ENCODE results near the gene LACRT. TPM values are rescaled to one million over a fixed set of nuclear protein-coding genes. Genes with fewer than 3 reads are reported as not detected.

The LACRT gene
- polyA plus RNA-seq, 1 donor, result not detected

DNA sequence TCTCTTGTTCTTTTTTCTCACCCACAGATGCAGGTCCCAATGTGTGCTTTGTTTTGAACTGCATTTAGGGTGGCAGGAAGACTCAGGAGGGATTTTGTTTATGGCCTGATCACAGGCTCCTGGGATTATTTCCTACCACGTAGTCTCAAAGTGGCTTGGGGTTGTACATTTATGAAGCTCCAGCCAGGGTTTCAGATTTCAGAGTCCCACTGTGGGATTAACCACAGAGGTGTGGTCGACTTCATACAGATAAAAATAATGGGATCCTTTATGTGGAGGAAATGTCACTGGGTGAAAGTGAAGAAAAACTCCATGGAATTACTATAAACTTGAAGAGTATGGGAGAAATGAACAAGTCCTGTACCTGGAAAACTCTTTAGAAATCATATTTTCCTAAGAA lies 32.0 kb downstream of the LACRT start:
- no peaks in the 10 kb centered on the region for H3K9me3 ChIP-seq (ENCODE audit: control insufficient read depth, low read depth, low read length)
- H3K27me3 ChIP-seq (ENCODE audit: control insufficient read depth, insufficient read depth, low read length), result no peaks in the 10 kb centered on the region
- no peaks in the 10 kb centered on the region for H3K4me1 ChIP-seq (ENCODE audit: control insufficient read depth, insufficient read depth, low read length)
- no peak overlapping the region for H3K4me3 ChIP-seq (ENCODE audit: low read length)
- no CpG with 5 or more reads among the region's 2 CpGs for WGBS (ENCODE audit: insufficient coverage, low lambda C conversion rate)
- no peak overlapping the region for H3K27ac ChIP-seq (ENCODE audit: low read length)
- H3K36me3 ChIP-seq (ENCODE audit: control insufficient read depth, insufficient read depth, low read length), result no peaks in the 10 kb centered on the region
- DNase-seq, result no peak

DNA sequence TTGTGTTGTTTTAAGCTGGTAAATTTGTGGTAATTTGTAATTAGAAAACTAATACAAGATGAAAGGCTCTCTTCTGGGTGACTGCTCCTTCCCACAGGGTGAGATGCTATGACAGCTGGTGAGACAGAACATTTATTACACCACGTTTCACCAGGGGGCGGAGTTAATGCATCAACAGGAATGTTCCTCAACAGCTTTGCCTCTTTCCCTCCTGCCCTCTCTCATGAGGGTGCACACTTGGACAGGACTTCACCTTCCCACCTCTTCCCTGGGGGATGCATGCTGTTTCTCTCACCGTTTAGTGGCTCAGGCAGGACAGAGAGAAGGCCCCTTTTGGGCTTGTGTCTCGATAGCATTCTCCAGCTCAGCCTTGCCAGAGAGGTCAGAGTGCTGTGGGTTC lies 32.9 kb downstream of the LACRT start:
- Histone ChIP-seq H3K4me3 (ENCODE audit: low read length) (no peak overlapping the region), H3K4me1 (ENCODE audit: control insufficient read depth, insufficient read depth, low read length) (no peaks in the 10 kb centered on the region), H3K27me3 (ENCODE audit: control insufficient read depth, insufficient read depth, low read length) (no peaks in the 10 kb centered on the region), H3K27ac (ENCODE audit: low read length) (no peak overlapping the region), H3K36me3 (ENCODE audit: control insufficient read depth, insufficient read depth, low read length) (no peaks in the 10 kb centered on the region), H3K9me3 (ENCODE audit: control insufficient read depth, low read depth, low read length) (no peaks in the 10 kb centered on the region)
- no peak for DNase-seq
- WGBS (ENCODE audit: insufficient coverage, low lambda C conversion rate), result no CpG with 5 or more reads among the region's 4 CpGs

DNA sequence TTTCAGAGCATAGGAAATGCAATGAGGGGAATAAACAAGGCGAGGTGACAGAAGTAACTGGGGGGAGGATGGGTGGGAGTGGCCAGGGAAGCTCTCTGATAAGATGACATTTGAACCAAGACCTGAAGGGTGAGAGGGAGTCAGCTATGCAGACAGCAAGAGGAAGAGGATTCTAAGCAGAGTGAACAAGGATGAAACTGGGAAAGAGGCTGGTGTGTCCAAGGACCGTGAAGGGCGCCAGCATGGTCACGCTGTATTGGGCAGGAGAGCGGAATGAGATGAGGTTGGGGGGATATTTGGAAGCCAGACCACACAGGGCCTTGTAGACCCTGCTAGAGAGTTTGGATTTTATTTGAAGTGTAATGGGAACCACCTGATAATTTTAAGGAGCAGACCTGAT lies 35.7 kb downstream of the LACRT start:
- H3K9me3 ChIP-seq (ENCODE audit: control insufficient read depth, low read depth, low read length), result no peaks in the 10 kb centered on the region
- peaks cover 3% of the 10 kb centered on the region for H3K4me1 ChIP-seq (ENCODE audit: control insufficient read depth, insufficient read depth, low read length)
- no peak overlapping the region for H3K27ac ChIP-seq (ENCODE audit: low read length)
- WGBS (ENCODE audit: insufficient coverage, low lambda C conversion rate), result 50% methylated on average over 1 of the region's 5 CpGs
- H3K36me3 ChIP-seq (ENCODE audit: control insufficient read depth, insufficient read depth, low read length), result no peaks in the 10 kb centered on the region
- DNase-seq, result no peak
- no peaks in the 10 kb centered on the region for H3K27me3 ChIP-seq (ENCODE audit: control insufficient read depth, insufficient read depth, low read length)
- no peak overlapping the region for H3K4me3 ChIP-seq (ENCODE audit: low read length)

DNA sequence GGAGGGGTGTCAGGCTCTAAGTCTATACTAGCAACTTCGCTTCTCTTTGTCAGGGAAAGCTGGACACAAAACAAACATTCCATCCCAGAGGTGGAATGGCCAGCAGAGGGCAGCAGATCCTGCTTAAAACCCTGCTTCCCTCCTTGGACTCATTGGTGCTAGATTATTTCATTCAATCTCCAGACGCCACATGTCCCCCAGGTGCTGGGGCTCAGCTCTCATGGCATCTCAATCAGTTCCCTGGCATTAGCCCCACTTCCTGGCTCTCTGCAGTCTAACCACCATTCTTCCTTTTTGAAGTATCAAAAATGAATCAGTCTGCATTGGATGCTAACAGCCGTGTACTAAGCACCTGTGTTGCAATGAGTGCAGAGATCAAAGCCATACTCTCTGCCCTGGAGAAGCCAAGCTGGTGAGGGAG lies 38.2 kb downstream of the LACRT start:
- Histone ChIP-seq H3K27me3 (ENCODE audit: control insufficient read depth, insufficient read depth, low read length) (no peaks in the 10 kb centered on the region), H3K9me3 (ENCODE audit: control insufficient read depth, low read depth, low read length) (no peaks in the 10 kb centered on the region), H3K36me3 (ENCODE audit: control insufficient read depth, insufficient read depth, low read length) (no peaks in the 10 kb centered on the region), H3K4me3 (ENCODE audit: low read length) (no peak overlapping the region), H3K27ac (ENCODE audit: low read length) (no peak overlapping the region), H3K4me1 (ENCODE audit: control insufficient read depth, insufficient read depth, low read length) (peaks cover 13% of the 10 kb centered on the region)
- peak; percentile 50 to 80 for DNase-seq
- no CpG with 5 or more reads among the region's 3 CpGs for WGBS (ENCODE audit: insufficient coverage, low lambda C conversion rate)

DNA sequence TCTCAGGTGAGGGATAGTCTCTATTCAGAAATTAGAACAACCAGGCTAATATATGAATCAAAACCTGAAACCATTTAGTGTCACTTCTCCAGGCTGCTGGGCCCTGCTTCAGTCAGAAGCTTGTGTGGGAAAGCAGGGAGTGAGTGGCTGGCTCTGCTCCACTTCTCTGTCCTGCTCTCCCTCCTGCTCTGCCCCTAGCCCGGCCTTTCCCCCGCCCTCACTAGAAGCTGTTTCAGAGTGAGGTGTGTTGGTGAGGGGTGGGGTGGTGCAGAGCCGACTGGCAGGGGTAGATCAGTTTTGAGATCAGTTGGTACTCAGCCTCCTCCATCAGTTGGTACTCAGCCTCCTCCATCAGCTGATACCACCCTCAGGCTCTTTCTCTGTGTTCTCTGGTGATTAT lies 39.2 kb downstream of the LACRT start:
- H3K36me3 ChIP-seq (ENCODE audit: control insufficient read depth, insufficient read depth, low read length), result no peaks in the 10 kb centered on the region
- peaks cover 13% of the 10 kb centered on the region for H3K4me1 ChIP-seq (ENCODE audit: control insufficient read depth, insufficient read depth, low read length)
- no peaks in the 10 kb centered on the region for H3K27me3 ChIP-seq (ENCODE audit: control insufficient read depth, insufficient read depth, low read length)
- no peak for DNase-seq
- no peak overlapping the region for H3K27ac ChIP-seq (ENCODE audit: low read length)
- H3K9me3 ChIP-seq (ENCODE audit: control insufficient read depth, low read depth, low read length), result no peaks in the 10 kb centered on the region
- H3K4me3 ChIP-seq (ENCODE audit: low read length), result no peak overlapping the region
- no CpG with 5 or more reads among the region's 3 CpGs for WGBS (ENCODE audit: insufficient coverage, low lambda C conversion rate)

GRCh38 chr12:54593725-54594124 lies 41.0 kb downstream of the LACRT start:
- no peak overlapping the region for H3K27ac ChIP-seq (ENCODE audit: low read length)
- peak in 1 of 2 donors; percentile 54 for DNase-seq
- no peaks in the 10 kb centered on the region for H3K36me3 ChIP-seq (ENCODE audit: control insufficient read depth, insufficient read depth, low read length)
- no peak overlapping the region for H3K4me3 ChIP-seq (ENCODE audit: low read length)
- H3K9me3 ChIP-seq (ENCODE audit: control insufficient read depth, low read depth, low read length), result no peaks in the 10 kb centered on the region
- peaks cover 3% of the 10 kb centered on the region for H3K27me3 ChIP-seq (ENCODE audit: control insufficient read depth, insufficient read depth, low read length)
- WGBS (ENCODE audit: insufficient coverage, low lambda C conversion rate), result no CpG with 5 or more reads among the region's 5 CpGs
- H3K4me1 ChIP-seq (ENCODE audit: control insufficient read depth, insufficient read depth, low read length), result peaks cover 18% of the 10 kb centered on the region

GRCh38 chr12:54593135-54593534 lies 41.6 kb downstream of the LACRT start:
- no peak overlapping the region for H3K4me3 ChIP-seq (ENCODE audit: low read length)
- no CpG with 5 or more reads among the region's 4 CpGs for WGBS (ENCODE audit: insufficient coverage, low lambda C conversion rate)
- no peaks in the 10 kb centered on the region for H3K36me3 ChIP-seq (ENCODE audit: control insufficient read depth, insufficient read depth, low read length)
- no peaks in the 10 kb centered on the region for H3K9me3 ChIP-seq (ENCODE audit: control insufficient read depth, low read depth, low read length)
- DNase-seq, result peak in 1 of 2 donors; percentile 33
- peaks cover 5% of the 10 kb centered on the region for H3K27me3 ChIP-seq (ENCODE audit: control insufficient read depth, insufficient read depth, low read length)
- H3K4me1 ChIP-seq (ENCODE audit: control insufficient read depth, insufficient read depth, low read length), result peaks cover 18% of the 10 kb centered on the region
- H3K27ac ChIP-seq (ENCODE audit: low read length), result no peak overlapping the region

GRCh38 chr12:54592316-54592715 lies 42.4 kb downstream of the LACRT start:
- H3K36me3 ChIP-seq (ENCODE audit: control insufficient read depth, insufficient read depth, low read length), result no peaks in the 10 kb centered on the region
- no CpG with 5 or more reads among the region's 2 CpGs for WGBS (ENCODE audit: insufficient coverage, low lambda C conversion rate)
- no peak overlapping the region for H3K27ac ChIP-seq (ENCODE audit: low read length)
- peaks cover 24% of the 10 kb centered on the region for H3K4me1 ChIP-seq (ENCODE audit: control insufficient read depth, insufficient read depth, low read length)
- H3K27me3 ChIP-seq (ENCODE audit: control insufficient read depth, insufficient read depth, low read length), result peaks cover 8% of the 10 kb centered on the region
- H3K9me3 ChIP-seq (ENCODE audit: control insufficient read depth, low read depth, low read length), result no peaks in the 10 kb centered on the region
- no peak for DNase-seq
- H3K4me3 ChIP-seq (ENCODE audit: low read length), result no peak overlapping the region

DNA sequence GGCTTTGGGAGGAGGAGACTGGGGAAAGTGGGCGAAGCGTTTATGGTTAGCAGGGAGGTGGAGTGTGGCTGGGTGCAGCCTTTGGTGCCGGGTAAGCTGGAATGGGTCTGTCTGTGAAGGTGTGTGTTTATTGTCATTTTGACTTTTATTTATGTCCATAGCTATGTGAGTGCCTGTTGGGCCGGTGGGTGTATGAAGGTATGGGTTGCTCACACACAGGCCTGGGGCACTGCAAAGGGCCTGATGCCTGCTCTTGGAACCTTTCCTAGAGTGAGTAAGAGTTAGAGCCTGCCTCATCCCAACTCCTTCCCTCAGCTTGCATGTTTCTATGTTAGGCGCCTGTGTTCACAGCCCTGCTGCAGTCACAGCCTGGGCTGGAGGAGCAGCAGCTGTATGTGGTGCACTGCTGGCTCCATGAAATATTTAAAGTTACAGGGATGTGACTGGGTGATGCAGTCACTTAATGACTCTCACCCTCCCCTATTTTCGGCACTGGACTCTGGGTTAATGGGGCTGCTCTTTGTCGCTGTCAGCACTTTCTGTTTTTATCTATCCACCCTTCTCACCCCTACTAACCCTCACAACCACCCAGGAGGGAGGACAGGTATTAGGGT lies 43.6 kb downstream of the LACRT start:
- Histone ChIP-seq H3K36me3 (ENCODE audit: control insufficient read depth, insufficient read depth, low read length) (no peaks in the 10 kb centered on the region), H3K9me3 (ENCODE audit: control insufficient read depth, low read depth, low read length) (no peaks in the 10 kb centered on the region), H3K4me1 (ENCODE audit: control insufficient read depth, insufficient read depth, low read length) (peaks cover 24% of the 10 kb centered on the region), H3K27me3 (ENCODE audit: control insufficient read depth, insufficient read depth, low read length) (peaks cover 8% of the 10 kb centered on the region), H3K27ac (ENCODE audit: low read length) (no peak overlapping the region), H3K4me3 (ENCODE audit: low read length) (no peak overlapping the region)
- DNase-seq, result peak in 1 of 2 donors; percentile 22
- 20% methylated on average over 1 of the region's 7 CpGs for WGBS (ENCODE audit: insufficient coverage, low lambda C conversion rate)

GRCh38 chr12:54589964-54590363 lies 44.7 kb downstream of the LACRT start:
- H3K36me3 ChIP-seq (ENCODE audit: control insufficient read depth, insufficient read depth, low read length), result no peaks in the 10 kb centered on the region
- H3K4me1 ChIP-seq (ENCODE audit: control insufficient read depth, insufficient read depth, low read length), result peaks cover 24% of the 10 kb centered on the region
- no peak overlapping the region for H3K4me3 ChIP-seq (ENCODE audit: low read length)
- H3K27me3 ChIP-seq (ENCODE audit: control insufficient read depth, insufficient read depth, low read length), result peaks cover 8% of the 10 kb centered on the region
- H3K9me3 ChIP-seq (ENCODE audit: control insufficient read depth, low read depth, low read length), result no peaks in the 10 kb centered on the region
- WGBS (ENCODE audit: insufficient coverage, low lambda C conversion rate), result no CpG with 5 or more reads among the region's 5 CpGs
- H3K27ac ChIP-seq (ENCODE audit: low read length), result no peak overlapping the region
- no peak for DNase-seq

GRCh38 chr12:54588890-54589267 lies 45.8 kb downstream of the LACRT start:
- peaks cover 20% of the 10 kb centered on the region for H3K4me1 ChIP-seq (ENCODE audit: control insufficient read depth, insufficient read depth, low read length)
- WGBS (ENCODE audit: insufficient coverage, low lambda C conversion rate), result 0% methylated on average over 1 of the region's 13 CpGs
- DNase-seq, result no peak
- no peaks in the 10 kb centered on the region for H3K9me3 ChIP-seq (ENCODE audit: control insufficient read depth, low read depth, low read length)
- H3K27ac ChIP-seq (ENCODE audit: low read length), result no peak overlapping the region
- no peaks in the 10 kb centered on the region for H3K36me3 ChIP-seq (ENCODE audit: control insufficient read depth, insufficient read depth, low read length)
- peaks cover 8% of the 10 kb centered on the region for H3K27me3 ChIP-seq (ENCODE audit: control insufficient read depth, insufficient read depth, low read length)
- peak overlapping the region; percentile 27 for H3K4me3 ChIP-seq (ENCODE audit: low read length)
